Measurements from ENCODE around the gene HCRTR2.
A peak's percentile ranks its signal among the peaks of the same experiment; 100 is the strongest.
"Not testable (repeated sequence)": the region's sequence is repeated elsewhere in the genome, so short reads cannot be mapped to it uniquely, and the experiment has no call there.

Gene HCRTR2

DNA sequence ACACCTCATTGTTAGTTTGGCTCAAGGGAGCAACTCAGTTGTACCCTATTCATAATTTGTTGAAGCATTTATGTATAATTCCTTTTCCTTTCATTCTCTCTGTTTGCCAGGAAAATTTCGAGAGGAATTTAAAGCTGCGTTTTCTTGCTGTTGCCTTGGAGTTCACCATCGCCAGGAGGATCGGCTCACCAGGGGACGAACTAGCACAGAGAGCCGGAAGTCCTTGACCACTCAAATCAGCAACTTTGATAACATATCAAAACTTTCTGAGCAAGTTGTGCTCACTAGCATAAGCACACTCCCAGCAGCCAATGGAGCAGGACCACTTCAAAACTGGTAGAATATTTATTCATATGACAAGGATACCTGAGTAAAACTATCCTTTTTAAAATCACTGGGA is 107.8 kb downstream of the HCRTR2 start:
- H3K27ac ChIP-seq = no peak overlapping the region
- H3K36me3 ChIP-seq (replicated peaks) = no peaks in the 10 kb centered on the region
- DNase-seq = no peak
- H3K4me3 ChIP-seq (ENCODE audit: low read depth, low read length) = no peak overlapping the region
- in situ Hi-C loops (cut with HindIII; ENCODE audit: low pct_ligation_motif_present, low sequenced_read_pairs) = no loop called here
- H3K27me3 ChIP-seq (replicated peaks) = no peaks in the 10 kb centered on the region
- TF ChIP-seq, protein P1, sequence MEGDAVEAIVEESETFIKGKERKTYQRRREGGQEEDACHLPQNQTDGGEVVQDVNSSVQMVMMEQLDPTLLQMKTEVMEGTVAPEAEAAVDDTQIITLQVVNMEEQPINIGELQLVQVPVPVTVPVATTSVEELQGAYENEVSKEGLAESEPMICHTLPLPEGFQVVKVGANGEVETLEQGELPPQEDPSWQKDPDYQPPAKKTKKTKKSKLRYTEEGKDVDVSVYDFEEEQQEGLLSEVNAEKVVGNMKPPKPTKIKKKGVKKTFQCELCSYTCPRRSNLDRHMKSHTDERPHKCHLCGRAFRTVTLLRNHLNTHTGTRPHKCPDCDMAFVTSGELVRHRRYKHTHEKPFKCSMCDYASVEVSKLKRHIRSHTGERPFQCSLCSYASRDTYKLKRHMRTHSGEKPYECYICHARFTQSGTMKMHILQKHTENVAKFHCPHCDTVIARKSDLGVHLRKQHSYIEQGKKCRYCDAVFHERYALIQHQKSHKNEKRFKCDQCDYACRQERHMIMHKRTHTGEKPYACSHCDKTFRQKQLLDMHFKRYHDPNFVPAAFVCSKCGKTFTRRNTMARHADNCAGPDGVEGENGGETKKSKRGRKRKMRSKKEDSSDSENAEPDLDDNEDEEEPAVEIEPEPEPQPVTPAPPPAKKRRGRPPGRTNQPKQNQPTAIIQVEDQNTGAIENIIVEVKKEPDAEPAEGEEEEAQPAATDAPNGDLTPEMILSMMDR (IDR thresholded peaks at IDR 0.05; ENCODE audit: low read depth, low read length, missing control alignments) = no peak

DNA sequence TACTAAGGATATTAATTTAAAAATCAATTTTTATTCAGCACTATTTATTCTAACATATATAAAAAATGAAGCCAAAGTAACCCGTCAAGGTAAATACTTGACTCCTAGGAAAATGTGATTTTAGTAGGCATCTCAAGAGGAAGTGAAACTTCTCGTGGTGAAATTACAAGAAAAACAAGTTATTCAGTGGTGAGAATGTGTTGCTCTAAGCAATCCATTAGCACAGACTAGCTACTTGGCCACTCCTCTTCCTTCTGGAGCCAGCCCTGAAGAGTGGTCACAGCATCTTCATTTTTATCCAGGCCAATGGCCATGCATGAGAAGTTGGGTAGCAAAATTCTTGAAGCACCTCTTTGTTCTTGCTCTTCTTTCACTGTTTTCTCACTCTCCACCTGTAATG is 112.5 kb downstream of the HCRTR2 start:
- Histone ChIP-seq H3K4me3 (ENCODE audit: low read depth, low read length) (no peak overlapping the region), H3K27me3 (replicated peaks) (no peaks in the 10 kb centered on the region), H3K36me3 (replicated peaks) (no peaks in the 10 kb centered on the region), H3K27ac (no peak overlapping the region)
- in situ Hi-C loops (cut with HindIII; ENCODE audit: low pct_ligation_motif_present, low sequenced_read_pairs) = no loop called here
- DNase-seq = no peak
- TF ChIP-seq, protein P1 (IDR thresholded peaks at IDR 0.05; ENCODE audit: low read depth, low read length, missing control alignments) = no peak

DNA sequence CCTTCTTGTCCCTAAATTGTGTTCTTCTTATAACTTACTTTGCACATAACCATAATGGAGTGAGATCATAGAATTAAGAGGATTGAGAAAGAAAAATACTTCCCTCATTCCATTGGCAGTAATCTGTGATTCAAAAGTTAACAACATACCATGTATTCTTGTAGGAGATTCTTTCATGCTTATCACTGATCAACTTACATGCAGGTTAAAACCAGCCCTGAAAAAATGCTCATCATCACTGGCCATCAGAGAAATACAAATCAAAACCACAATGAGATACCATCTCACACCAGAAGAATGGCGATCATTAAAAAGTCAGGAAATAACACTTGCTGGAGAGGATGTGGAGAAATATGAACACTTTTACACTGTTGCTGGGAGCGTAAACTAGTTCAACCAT is 116.4 kb downstream of the HCRTR2 start:
- in situ Hi-C loops (cut with HindIII; ENCODE audit: low pct_ligation_motif_present, low sequenced_read_pairs) = no loop called here
- Histone ChIP-seq H3K27ac (no peak overlapping the region), H3K27me3 (replicated peaks) (no peaks in the 10 kb centered on the region), H3K36me3 (replicated peaks) (no peaks in the 10 kb centered on the region), H3K4me3 (ENCODE audit: low read depth, low read length) (no peak overlapping the region)
- TF ChIP-seq, protein P1 (IDR thresholded peaks at IDR 0.05; ENCODE audit: low read depth, low read length, missing control alignments) = no peak
- DNase-seq = no peak

DNA sequence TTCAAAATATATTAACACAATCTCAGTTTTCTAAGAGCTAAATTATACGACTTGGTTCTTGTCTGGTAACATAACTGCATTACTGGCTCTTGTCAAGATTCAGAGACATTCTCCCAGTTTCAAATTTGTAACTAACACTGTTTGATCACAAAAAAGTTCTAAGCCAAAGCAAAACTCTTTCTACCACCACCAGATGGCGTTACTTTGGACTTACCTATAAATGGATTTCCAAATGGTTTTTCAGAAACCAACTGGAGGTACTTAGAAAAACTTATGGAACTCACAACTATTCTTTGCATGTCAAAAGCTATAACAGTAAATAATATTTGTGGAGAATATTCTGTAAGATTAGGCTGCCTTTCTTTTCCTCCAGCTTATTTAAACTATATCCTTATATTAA is 118.8 kb downstream of the HCRTR2 start:
- TF ChIP-seq, protein P1 (IDR thresholded peaks at IDR 0.05; ENCODE audit: low read depth, low read length, missing control alignments) = peak; percentile 23
- peak; percentile 7 for DNase-seq
- Histone ChIP-seq H3K4me3 (ENCODE audit: low read depth, low read length) (no peak overlapping the region), H3K27me3 (replicated peaks) (no peaks in the 10 kb centered on the region), H3K36me3 (replicated peaks) (no peaks in the 10 kb centered on the region), H3K27ac (no peak overlapping the region)
- in situ Hi-C loops (cut with HindIII; ENCODE audit: low pct_ligation_motif_present, low sequenced_read_pairs) = no loop called here

DNA sequence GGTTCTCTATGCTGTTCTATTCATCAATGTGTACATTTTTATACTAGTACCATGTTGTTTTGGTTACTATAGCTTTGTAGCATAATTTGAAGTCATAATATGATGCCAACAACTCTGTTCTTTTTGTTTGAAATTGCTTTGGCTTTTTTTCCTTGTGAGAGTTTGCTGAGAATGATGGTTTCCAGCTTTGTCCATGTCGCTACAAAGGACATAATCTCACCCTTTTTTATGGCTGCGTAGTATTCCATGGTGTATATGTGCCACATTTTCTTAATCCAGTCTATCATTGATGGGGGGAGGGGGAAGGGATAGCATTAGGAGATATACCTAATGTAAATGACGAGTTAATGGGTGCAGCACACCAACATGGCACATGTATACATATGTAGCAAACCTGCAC is 122.9 kb downstream of the HCRTR2 start:
- in situ Hi-C loops (cut with HindIII; ENCODE audit: low pct_ligation_motif_present, low sequenced_read_pairs) = not testable (repeated sequence)

DNA sequence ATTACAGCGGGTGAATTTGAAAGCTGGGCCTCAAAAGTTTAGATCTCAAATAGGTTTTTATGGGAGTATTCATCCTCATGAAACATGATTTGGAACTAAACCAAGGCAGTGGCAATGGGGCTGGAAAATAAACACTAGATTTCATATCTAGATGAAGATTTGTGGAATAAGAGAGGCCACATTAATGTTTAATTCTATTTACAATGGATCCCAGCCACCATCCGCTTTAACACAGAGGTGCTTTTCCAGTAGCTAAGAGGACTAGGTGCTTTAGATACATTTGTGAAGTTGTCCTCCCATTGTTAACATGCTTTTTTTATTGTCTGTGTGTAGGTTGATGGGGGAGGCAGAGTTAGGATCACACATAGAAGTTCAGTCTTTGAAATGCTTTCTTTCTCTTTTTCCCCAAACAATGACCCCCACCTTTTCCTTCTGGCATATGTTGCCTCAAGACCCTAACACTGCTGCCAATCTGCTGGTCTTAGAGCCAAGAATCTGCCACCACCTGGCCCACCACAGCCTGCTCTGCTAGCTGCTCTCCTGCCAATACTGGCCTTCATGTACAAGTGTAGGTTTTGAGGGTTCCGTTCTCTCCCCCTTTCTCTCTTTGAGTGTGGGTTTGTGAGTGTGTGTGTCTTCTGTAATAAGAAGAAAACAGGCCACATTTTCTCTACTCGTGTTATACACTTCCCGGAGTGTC is 125.1 kb downstream of the HCRTR2 start:
- Histone ChIP-seq H3K36me3 (replicated peaks) (no peaks in the 10 kb centered on the region), H3K4me3 (ENCODE audit: low read depth, low read length) (no peak overlapping the region), H3K27ac (no peak overlapping the region), H3K27me3 (replicated peaks) (no peaks in the 10 kb centered on the region)
- in situ Hi-C loops (cut with HindIII; ENCODE audit: low pct_ligation_motif_present, low sequenced_read_pairs) = no loop called here
- TF ChIP-seq, protein P1 (IDR thresholded peaks at IDR 0.05; ENCODE audit: low read depth, low read length, missing control alignments) = no peak
- DNase-seq = no peak

More for the DNA sequence above, 122.9 kb downstream of the HCRTR2 start:
- H3K4me3 ChIP-seq (ENCODE audit: low read depth, low read length); DNase-seq; H3K27ac ChIP-seq; H3K36me3 ChIP-seq (replicated peaks); H3K27me3 ChIP-seq (replicated peaks): not testable (repeated sequence)
